ENCODE measurements around the gene C20orf141. TPM values are rescaled to one million over a fixed set of nuclear protein-coding genes. Genes with fewer than 3 reads are reported as not detected.

C20orf141 gene
- total RNA-seq, 1 donor from 2014 or later, result not detected

GRCh38 chr20:2840967-2841531 lies 26.3 kb downstream of the C20orf141 start:
- DNase-seq (ENCODE audit: extremely low spot score, unreplicated experiment), result no peak
- Mint-ChIP-seq H3K27ac (peak overlapping the region; percentile 42), H3K9me3 (no peaks in the 10 kb centered on the region), H3K27me3 (no peaks in the 10 kb centered on the region), H3K36me3 (peaks cover 15% of the 10 kb centered on the region), H3K4me3 (peak overlapping the region; percentile 89), H3K4me1 (ENCODE audit: unreplicated experiment) (peaks cover 11% of the 10 kb centered on the region)
- TF ChIP-seq, protein P1, sequence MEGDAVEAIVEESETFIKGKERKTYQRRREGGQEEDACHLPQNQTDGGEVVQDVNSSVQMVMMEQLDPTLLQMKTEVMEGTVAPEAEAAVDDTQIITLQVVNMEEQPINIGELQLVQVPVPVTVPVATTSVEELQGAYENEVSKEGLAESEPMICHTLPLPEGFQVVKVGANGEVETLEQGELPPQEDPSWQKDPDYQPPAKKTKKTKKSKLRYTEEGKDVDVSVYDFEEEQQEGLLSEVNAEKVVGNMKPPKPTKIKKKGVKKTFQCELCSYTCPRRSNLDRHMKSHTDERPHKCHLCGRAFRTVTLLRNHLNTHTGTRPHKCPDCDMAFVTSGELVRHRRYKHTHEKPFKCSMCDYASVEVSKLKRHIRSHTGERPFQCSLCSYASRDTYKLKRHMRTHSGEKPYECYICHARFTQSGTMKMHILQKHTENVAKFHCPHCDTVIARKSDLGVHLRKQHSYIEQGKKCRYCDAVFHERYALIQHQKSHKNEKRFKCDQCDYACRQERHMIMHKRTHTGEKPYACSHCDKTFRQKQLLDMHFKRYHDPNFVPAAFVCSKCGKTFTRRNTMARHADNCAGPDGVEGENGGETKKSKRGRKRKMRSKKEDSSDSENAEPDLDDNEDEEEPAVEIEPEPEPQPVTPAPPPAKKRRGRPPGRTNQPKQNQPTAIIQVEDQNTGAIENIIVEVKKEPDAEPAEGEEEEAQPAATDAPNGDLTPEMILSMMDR (conservative IDR thresholded peaks at IDR 0.05), result no peak

GRCh38 chr20:2845607-2846006 lies 30.8 kb downstream of the C20orf141 start:
- no peaks in the 10 kb centered on the region for H3K27me3 Mint-ChIP-seq
- H3K4me3 Mint-ChIP-seq, result no peak overlapping the region
- no peak overlapping the region for H3K27ac Mint-ChIP-seq
- H3K36me3 Mint-ChIP-seq, result no peaks in the 10 kb centered on the region
- no peak for DNase-seq (ENCODE audit: extremely low spot score, unreplicated experiment)
- TF ChIP-seq, protein P1 (conservative IDR thresholded peaks at IDR 0.05), result no peak
- no peaks in the 10 kb centered on the region for H3K9me3 Mint-ChIP-seq
- H3K4me1 Mint-ChIP-seq (ENCODE audit: unreplicated experiment), result peaks cover 4% of the 10 kb centered on the region

GRCh38 chr20:2846698-2847097 lies 31.9 kb downstream of the C20orf141 start:
- TF ChIP-seq, protein P1 (conservative IDR thresholded peaks at IDR 0.05), result no peak
- no peak overlapping the region for H3K4me3 Mint-ChIP-seq
- no peak overlapping the region for H3K27ac Mint-ChIP-seq
- H3K27me3 Mint-ChIP-seq, result no peaks in the 10 kb centered on the region
- no peak for DNase-seq (ENCODE audit: extremely low spot score, unreplicated experiment)
- H3K4me1 Mint-ChIP-seq (ENCODE audit: unreplicated experiment), result no peaks in the 10 kb centered on the region
- no peaks in the 10 kb centered on the region for H3K9me3 Mint-ChIP-seq
- no peaks in the 10 kb centered on the region for H3K36me3 Mint-ChIP-seq

GRCh38 chr20:2847802-2848201 lies 33.0 kb downstream of the C20orf141 start:
- DNase-seq (ENCODE audit: extremely low spot score, unreplicated experiment), result peak; percentile 29
- TF ChIP-seq, protein P1 (conservative IDR thresholded peaks at IDR 0.05), result no peak

GRCh38 chr20:2849529-2849928 lies 34.7 kb downstream of the C20orf141 start:
- no peak overlapping the region for H3K4me3 Mint-ChIP-seq
- no peak for DNase-seq (ENCODE audit: extremely low spot score, unreplicated experiment)
- TF ChIP-seq, protein P1 (conservative IDR thresholded peaks at IDR 0.05), result no peak
- no peaks in the 10 kb centered on the region for H3K27me3 Mint-ChIP-seq
- peaks cover 7% of the 10 kb centered on the region for H3K4me1 Mint-ChIP-seq (ENCODE audit: unreplicated experiment)
- no peaks in the 10 kb centered on the region for H3K36me3 Mint-ChIP-seq
- no peaks in the 10 kb centered on the region for H3K9me3 Mint-ChIP-seq
- no peak overlapping the region for H3K27ac Mint-ChIP-seq

More at GRCh38 chr20:2847802-2848201, 33.0 kb downstream of the C20orf141 start:
- Mint-ChIP-seq H3K4me1 (ENCODE audit: unreplicated experiment) (peaks cover 7% of the 10 kb centered on the region), H3K9me3 (no peaks in the 10 kb centered on the region), H3K36me3 (no peaks in the 10 kb centered on the region), H3K27ac (no peak overlapping the region), H3K27me3 (no peaks in the 10 kb centered on the region), H3K4me3 (no peak overlapping the region)
